Uterus (tissue), 4 donors: Measurements from ENCODE around the gene TAS1R2. TPM values are rescaled to one million over a fixed set of nuclear protein-coding genes. Genes with fewer than 3 reads are reported as not detected.

Experiments used
- DNase-seq, 2 donors: peaks; one replicate each; pipeline ENCODE4 v3.0.0-alpha.2; 2019 to 2020
- H3K27ac ChIP-seq, 2 donors: fragments of 200-600 bp; sonication (generic); 1 replicate in 1 of 2; 2 replicates in 1 of 2; pipeline ENCODE4 v1.5.1; 2016 to 2018
- H3K27me3 ChIP-seq, 2 donors: fragments of 200-600 bp; sonication (generic); one replicate each; pipeline ENCODE4 v1.5.1; 2018 to 2019; ENCODE audit warnings: control low read depth in 1 of 2
- H3K36me3 ChIP-seq, 2 donors: fragments of 200-600 bp; sonication (generic); one replicate each; pipeline ENCODE4 v1.5.1; 2019; ENCODE audit warnings: control low read depth in 1 of 2
- H3K4me1 ChIP-seq, 2 donors: fragments of 200-600 bp; sonication (generic); one replicate each; pipeline ENCODE4 v1.5.1; 2018 to 2019; ENCODE audit warnings: control low read depth in 1 of 2
- H3K4me3 ChIP-seq, 2 donors: fragments of 200-600 bp; sonication (generic); 1 replicate in 1 of 2; 2 replicates in 1 of 2; pipeline ENCODE4 v1.5.1; 2018 to 2019; ENCODE audit warnings: mild to moderate bottlenecking in 1 of 2
- H3K9me3 ChIP-seq, 2 donors: fragments of 200-600 bp; sonication (generic); one replicate each; pipeline ENCODE4 v1.5.1; 2019; ENCODE audit warnings: control low read depth in 1 of 2
- POLR2A ChIP-seq, 2 donors: fragments of 450-650 bp; IDR thresholded peaks; one replicate each; pipeline ENCODE4 v1.6.1; 2016; ENCODE audit warnings: antibody characterized with exemption in 2 of 2, mild to moderate bottlenecking in 1 of 2, moderate library complexity in 1 of 2
- intact Hi-C: fragments of 100-400 bp; cut with DNase I; formaldehyde crosslinking; loops from one replicate; pipeline ENCODE4 v1.15.1; 2023; ENCODE audit warnings: low total_unique reads
- total RNA-seq, 4 donors: library from RNA; depleted of rRNA in 3 of 4; stranded (reverse); fragments of >200 nt in 3 of 4; gene quantifications; one replicate each; pipeline versions ENCODE4 v1.1.0 to v1.2.4, GENCODE V29; 2014 to 2023
- TF ChIP-seq, protein P1 (sequence below), 4 experiments: fragments of 200-600 bp in 2 of 4; fragments of 450-650 bp in 2 of 4; sonication (generic) in 2 of 4; IDR thresholded peaks; one replicate each; pipeline ENCODE4 v1.5.1; 2016 to 2019; ENCODE audit warnings: antibody characterized with exemption in 4 of 4, mild to moderate bottlenecking in 2 of 4, moderate library complexity in 1 of 4
- donor health status: DM: yes; HTN: yes; CAD: no.

Gene TAS1R2
- total RNA-seq, 4 donors from 2014 or later, result 0.27 TPM; not detected in 3

DNA sequence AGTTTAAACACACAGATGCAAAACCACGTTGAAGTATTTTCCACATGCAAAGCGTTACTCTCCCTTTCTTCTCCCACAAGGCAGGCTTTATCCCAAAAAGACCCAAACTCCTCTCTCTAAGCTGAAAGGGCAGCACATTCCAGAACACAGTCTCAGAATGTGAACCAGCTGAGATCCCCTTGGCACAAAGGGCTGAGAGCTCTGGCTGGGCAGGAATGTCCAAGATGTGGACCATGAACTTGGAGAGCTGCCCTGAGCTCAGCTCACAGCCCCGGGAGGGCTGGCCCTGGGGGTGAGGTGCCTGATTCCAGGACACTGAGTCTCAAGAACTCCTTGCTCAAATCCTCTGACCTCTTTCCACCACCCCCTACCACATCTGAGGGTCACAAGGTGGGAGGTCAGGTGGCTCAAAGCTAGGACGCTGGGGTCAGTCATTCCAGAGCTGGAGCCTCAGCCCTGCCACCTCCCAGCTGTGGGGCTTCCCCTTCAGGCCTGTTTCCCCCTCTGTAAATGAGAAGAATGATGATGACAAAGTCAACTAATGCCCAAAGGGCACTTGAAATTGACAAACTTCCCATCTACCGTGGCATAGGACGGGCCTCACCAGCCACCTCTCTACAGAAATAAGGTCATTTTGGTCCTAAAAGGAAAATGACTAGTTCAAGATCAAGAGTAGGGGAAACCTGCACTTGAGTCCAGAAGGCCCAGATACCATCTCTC is 31.4 kb upstream of the TAS1R2 start:
- H3K27me3 ChIP-seq, result no peaks in the 10 kb centered on the region

GRCh38 chr1:18886003-18886335 is 26.5 kb upstream of the TAS1R2 start:
- intact Hi-C loops, result no loop called here
- no peaks in the 10 kb centered on the region for H3K36me3 ChIP-seq
- H3K27me3 ChIP-seq, result no peaks in the 10 kb centered on the region
- no peaks in the 10 kb centered on the region for H3K9me3 ChIP-seq
- DNase-seq, result no peak
- no peak overlapping the region for H3K27ac ChIP-seq
- no peaks in the 10 kb centered on the region for H3K4me1 ChIP-seq
- H3K4me3 ChIP-seq, result no peak overlapping the region
- TF ChIP-seq, protein P1, sequence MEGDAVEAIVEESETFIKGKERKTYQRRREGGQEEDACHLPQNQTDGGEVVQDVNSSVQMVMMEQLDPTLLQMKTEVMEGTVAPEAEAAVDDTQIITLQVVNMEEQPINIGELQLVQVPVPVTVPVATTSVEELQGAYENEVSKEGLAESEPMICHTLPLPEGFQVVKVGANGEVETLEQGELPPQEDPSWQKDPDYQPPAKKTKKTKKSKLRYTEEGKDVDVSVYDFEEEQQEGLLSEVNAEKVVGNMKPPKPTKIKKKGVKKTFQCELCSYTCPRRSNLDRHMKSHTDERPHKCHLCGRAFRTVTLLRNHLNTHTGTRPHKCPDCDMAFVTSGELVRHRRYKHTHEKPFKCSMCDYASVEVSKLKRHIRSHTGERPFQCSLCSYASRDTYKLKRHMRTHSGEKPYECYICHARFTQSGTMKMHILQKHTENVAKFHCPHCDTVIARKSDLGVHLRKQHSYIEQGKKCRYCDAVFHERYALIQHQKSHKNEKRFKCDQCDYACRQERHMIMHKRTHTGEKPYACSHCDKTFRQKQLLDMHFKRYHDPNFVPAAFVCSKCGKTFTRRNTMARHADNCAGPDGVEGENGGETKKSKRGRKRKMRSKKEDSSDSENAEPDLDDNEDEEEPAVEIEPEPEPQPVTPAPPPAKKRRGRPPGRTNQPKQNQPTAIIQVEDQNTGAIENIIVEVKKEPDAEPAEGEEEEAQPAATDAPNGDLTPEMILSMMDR (IDR thresholded peaks at IDR 0.05), result no peak
- no peak for TF ChIP-seq POLR2A (IDR thresholded peaks at IDR 0.05)

More for the DNA sequence above, 31.4 kb upstream of the TAS1R2 start:
- H3K9me3 ChIP-seq, result no peaks in the 10 kb centered on the region
- H3K27ac ChIP-seq, result no peak overlapping the region
- H3K4me1 ChIP-seq, result no peaks in the 10 kb centered on the region
- TF ChIP-seq, protein P1 (IDR thresholded peaks at IDR 0.05), result no peak
- no peak for TF ChIP-seq POLR2A (IDR thresholded peaks at IDR 0.05)
- no peak for DNase-seq
- no peaks in the 10 kb centered on the region for H3K36me3 ChIP-seq
- H3K4me3 ChIP-seq, result no peak overlapping the region
- intact Hi-C loops, result no loop called here

DNA sequence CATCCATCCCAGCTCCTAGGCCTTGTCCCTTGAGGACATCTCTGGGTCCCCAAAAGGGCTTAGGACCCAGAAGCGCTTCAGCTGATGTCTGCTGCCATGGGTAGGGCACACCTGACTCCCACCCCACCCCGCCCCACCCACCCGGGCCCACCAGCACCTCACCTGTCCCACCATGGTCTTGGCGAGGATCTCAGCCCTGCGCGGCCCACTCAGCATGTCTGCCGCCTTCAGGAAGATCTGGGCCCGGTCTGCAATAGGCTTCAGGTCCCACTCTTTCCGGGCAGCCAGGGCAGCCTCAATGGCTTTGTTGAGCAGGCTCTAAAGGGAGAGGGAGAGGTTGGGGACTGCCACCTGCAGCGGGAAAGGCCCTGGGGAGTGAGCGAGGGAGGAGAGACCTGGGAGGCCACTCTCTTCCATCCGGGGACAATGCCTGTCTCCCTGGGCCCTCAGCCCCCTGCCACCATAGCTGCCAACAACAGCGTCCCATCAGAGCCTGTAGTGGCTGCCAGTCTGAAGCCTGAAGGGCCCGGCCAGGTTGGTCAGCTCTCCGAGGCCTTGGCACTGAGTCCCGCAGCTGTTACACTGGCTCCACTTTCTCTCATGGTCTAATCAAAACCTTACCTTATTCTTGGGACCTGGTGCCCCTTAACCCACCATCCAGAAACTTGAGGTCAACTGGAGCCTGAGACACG is 26.0 kb upstream of the TAS1R2 start:
- no peak for TF ChIP-seq POLR2A (IDR thresholded peaks at IDR 0.05)
- TF ChIP-seq, protein P1 (IDR thresholded peaks at IDR 0.05), result no peak
- Histone ChIP-seq H3K4me1 (no peaks in the 10 kb centered on the region), H3K4me3 (no peak overlapping the region), H3K36me3 (no peaks in the 10 kb centered on the region), H3K27me3 (no peaks in the 10 kb centered on the region), H3K27ac (no peak overlapping the region), H3K9me3 (no peaks in the 10 kb centered on the region)
- intact Hi-C loops, result no loop called here
- no peak for DNase-seq

GRCh38 chr1:18884727-18885126 is 25.3 kb upstream of the TAS1R2 start:
- Histone ChIP-seq H3K27me3 (no peaks in the 10 kb centered on the region), H3K36me3 (no peaks in the 10 kb centered on the region)

DNA sequence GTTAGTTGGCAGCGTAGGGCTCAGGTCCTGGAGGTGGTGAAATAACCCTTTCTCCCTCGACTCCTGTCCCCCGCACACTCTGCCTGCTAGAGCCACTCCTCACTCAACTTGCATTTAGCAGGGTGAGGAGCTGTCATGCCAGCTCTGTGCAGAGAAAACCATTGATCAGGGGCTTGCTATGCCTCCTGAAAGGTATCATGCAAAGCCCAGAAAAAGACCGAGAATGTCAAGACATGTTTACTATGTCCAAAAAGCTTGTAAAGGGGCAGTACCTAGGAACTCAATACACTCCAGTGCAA is 24.9 kb upstream of the TAS1R2 start:
- no peak overlapping the region for H3K4me3 ChIP-seq
- H3K27me3 ChIP-seq, result no peaks in the 10 kb centered on the region
- no peak overlapping the region for H3K27ac ChIP-seq
- no peaks in the 10 kb centered on the region for H3K4me1 ChIP-seq
- intact Hi-C loops, result no loop called here
- H3K9me3 ChIP-seq, result no peaks in the 10 kb centered on the region
- no peak for DNase-seq
- no peaks in the 10 kb centered on the region for H3K36me3 ChIP-seq
- TF ChIP-seq POLR2A (IDR thresholded peaks at IDR 0.05), result no peak
- TF ChIP-seq, protein P1 (IDR thresholded peaks at IDR 0.05), result no peak

More at GRCh38 chr1:18884727-18885126, 25.3 kb upstream of the TAS1R2 start:
- intact Hi-C loops, result no loop called here
- TF ChIP-seq, protein P1 (IDR thresholded peaks at IDR 0.05), result no peak
- TF ChIP-seq POLR2A (IDR thresholded peaks at IDR 0.05), result no peak
- no peak for DNase-seq
- H3K4me1 ChIP-seq, result no peaks in the 10 kb centered on the region
- H3K9me3 ChIP-seq, result no peaks in the 10 kb centered on the region
- H3K4me3 ChIP-seq, result no peak overlapping the region
- no peak overlapping the region for H3K27ac ChIP-seq
